ENCODE measurements around the gene MED31. TPM values are rescaled to one million over a fixed set of nuclear protein-coding genes. Genes with fewer than 3 reads are reported as not detected.

MED31 gene
- total and polyA plus RNA-seq, 2 of the 13 experiments (the other 11 are each of a cell fraction or from before 2014, with no cell fraction given): 19.0 to 20.9 TPM

- TF ChIP-seq KDM5B (CRISPR knock-in tag; IDR thresholded peaks at IDR 0.05; ENCODE audit: borderline replicate concordance) (no peak), RBFOX2 (IDR thresholded peaks at IDR 0.05; ENCODE audit: low read depth, low read length) (0 out of 2 replicates have a peak, but pooled peaks have one; percentile 20), ELF3 (CRISPR knock-in tag; IDR thresholded peaks at IDR 0.05) (no peak), NFE2L2 (IDR thresholded peaks at IDR 0.05; ENCODE audit: low read length) (no peak), SALL1 (CRISPR knock-in tag; IDR thresholded peaks at IDR 0.05) (no peak), SMARCC2 (IDR thresholded peaks at IDR 0.05) (no peak), ZBTB7B (CRISPR knock-in tag; IDR thresholded peaks at IDR 0.05) (no peak)
Measured at GRCh38 chr17:6636616-6637457, 14.6 kb downstream of the MED31 start (continued).

- no peak overlapping the region for H3K9ac ChIP-seq (ENCODE audit: insufficient read depth, low read depth, low read length)
- no peaks in the 10 kb centered on the region for H3K9me3 ChIP-seq (ENCODE audit: low read length)
- in situ Hi-C loops (cut with HindIII; ENCODE audit: extremely low pct_ligation_motif_present, low pct_unique_long_range_greater_than_20kb): no loop called here
- H3K36me3 ChIP-seq (replicated peaks in 1 of 2; ENCODE audit: control insufficient read depth in 1 of 2, insufficient read depth in 2 of 2, low read length in 2 of 2): peaks cover 2 to 21% of the 10 kb centered on the region in 2 experiments; a peak in 4 of 5 replicates
- no peaks in the 10 kb centered on the region for H4K20me1 ChIP-seq (ENCODE audit: insufficient read depth, low read length)
- FAIRE-seq: no peak
- DNase-seq (ENCODE audit: low spot score): no peak
- no peak overlapping the region for H2AFZ ChIP-seq (ENCODE audit: low read length)
- peaks cover 21% of the 10 kb centered on the region for H3K79me2 ChIP-seq (ENCODE audit: insufficient read depth, low read length)
- 100% methylated on average over 2 of the region's 2 CpGs for whole genome bisulfite sequencing (ENCODE audit: low lambda C conversion rate)
- BruUV-seq (replicated peaks): no TSS peak
- no peak overlapping the region for H3K4me3 ChIP-seq (replicated peaks in 1 of 3; ENCODE audit: insufficient read depth in 1 of 3, low read depth in 2 of 3, low read length in 3 of 3)
- CTCF ChIA-PET (ENCODE audit: low intra/inter-chr PET ratio, low total read pairs): no interaction called here
- ATAC-seq: no peak
- POLR2A ChIA-PET: no interaction called here
- no peak overlapping the region for H3K4me2 ChIP-seq (ENCODE audit: low read depth, low read length)
- no peak overlapping the region for H3K27ac ChIP-seq (ENCODE audit: extremely low read length, insufficient read depth, low read length)
- H3K4me1 ChIP-seq (ENCODE audit: insufficient read depth, low read length): peaks cover 13% of the 10 kb centered on the region
- intact Hi-C loops (cut with micrococcal nuclease; ENCODE audit: unreplicated experiment): no loop called here
- no peaks in the 10 kb centered on the region for H3K27me3 ChIP-seq (ENCODE audit: control insufficient read depth in 1 of 2, insufficient read depth in 2 of 2, low read length in 2 of 2)
- TF ChIP-seq E2F2 (CRISPR knock-in tag; IDR thresholded peaks at IDR 0.05; ENCODE audit: borderline replicate concordance): no peak
- no peak for TF ChIP-seq NFYC (CRISPR knock-in tag; IDR thresholded peaks at IDR 0.05)
- no peak for TF ChIP-seq PAF1 (CRISPR knock-in tag; IDR thresholded peaks at IDR 0.05)
- no peak for TF ChIP-seq PLRG1 (conservative IDR thresholded peaks at IDR 0.05)
- TF ChIP-seq ZNF292 (CRISPR knock-in tag; IDR thresholded peaks at IDR 0.05; ENCODE audit: borderline replicate concordance, low read depth): no peak
- TF ChIP-seq ZNF160 (CRISPR knock-in tag; IDR thresholded peaks at IDR 0.05): no peak
- no peak for TF ChIP-seq KDM6A (CRISPR knock-in tag; IDR thresholded peaks at IDR 0.05; ENCODE audit: low read depth)
- TF ChIP-seq LCORL (IDR thresholded peaks at IDR 0.05): no peak
- TF ChIP-seq LCORL (CRISPR knock-in tag; IDR thresholded peaks at IDR 0.05): no peak
- TF ChIP-seq ZNF776 (CRISPR knock-in tag; IDR thresholded peaks at IDR 0.05): no peak
- TF ChIP-seq BORCS8-MEF2B (CRISPR knock-in tag; IDR thresholded peaks at IDR 0.05): no peak
- TF ChIP-seq ZNF567 (CRISPR knock-in tag; IDR thresholded peaks at IDR 0.05; ENCODE audit: borderline replicate concordance): no peak
- no peak for TF ChIP-seq FOXO1 (CRISPR knock-in tag; IDR thresholded peaks at IDR 0.05)
- no peak for TF ChIP-seq ZKSCAN8 (CRISPR knock-in tag; IDR thresholded peaks at IDR 0.05; ENCODE audit: borderline replicate concordance)
- no peak for TF ChIP-seq ZNF24 (IDR thresholded peaks at IDR 0.05)
- TF ChIP-seq RARA (CRISPR knock-in tag; IDR thresholded peaks at IDR 0.05): no peak
- TF ChIP-seq ZNF749 (CRISPR knock-in tag; IDR thresholded peaks at IDR 0.05; ENCODE audit: borderline replicate concordance): no peak
- no peak for TF ChIP-seq ZBTB20 (CRISPR knock-in tag; IDR thresholded peaks at IDR 0.05; ENCODE audit: borderline replicate concordance, low read depth)
Measured at GRCh38 chr17:6636105-6636504, 15.3 kb downstream of the MED31 start.

Data from HepG2 (cell line).